B cell (primary cell): ENCODE data around the gene MYOZ2.

Experiments
- EZH2 ChIP-seq: IDR thresholded peaks from 2 replicates; pipeline ENCODE4 v1.6.1; 2012; ENCODE audit warnings: borderline replicate concordance, low read depth, mild to moderate bottlenecking, moderate library complexity, low read length; ENCODE audit not compliant: insufficient read depth, poor library complexity, severe bottlenecking
- TF ChIP-seq, protein P1 (sequence below): fragments of 200-600 bp; IDR thresholded peaks from one replicate; pipeline ENCODE4 v1.8.0; 2022; ENCODE audit warnings: antibody characterized with exemption, mild to moderate bottlenecking

GRCh38 chr4:119098306-119098705 is 37.3 kb upstream of the MYOZ2 start:
- TF ChIP-seq, protein P1, sequence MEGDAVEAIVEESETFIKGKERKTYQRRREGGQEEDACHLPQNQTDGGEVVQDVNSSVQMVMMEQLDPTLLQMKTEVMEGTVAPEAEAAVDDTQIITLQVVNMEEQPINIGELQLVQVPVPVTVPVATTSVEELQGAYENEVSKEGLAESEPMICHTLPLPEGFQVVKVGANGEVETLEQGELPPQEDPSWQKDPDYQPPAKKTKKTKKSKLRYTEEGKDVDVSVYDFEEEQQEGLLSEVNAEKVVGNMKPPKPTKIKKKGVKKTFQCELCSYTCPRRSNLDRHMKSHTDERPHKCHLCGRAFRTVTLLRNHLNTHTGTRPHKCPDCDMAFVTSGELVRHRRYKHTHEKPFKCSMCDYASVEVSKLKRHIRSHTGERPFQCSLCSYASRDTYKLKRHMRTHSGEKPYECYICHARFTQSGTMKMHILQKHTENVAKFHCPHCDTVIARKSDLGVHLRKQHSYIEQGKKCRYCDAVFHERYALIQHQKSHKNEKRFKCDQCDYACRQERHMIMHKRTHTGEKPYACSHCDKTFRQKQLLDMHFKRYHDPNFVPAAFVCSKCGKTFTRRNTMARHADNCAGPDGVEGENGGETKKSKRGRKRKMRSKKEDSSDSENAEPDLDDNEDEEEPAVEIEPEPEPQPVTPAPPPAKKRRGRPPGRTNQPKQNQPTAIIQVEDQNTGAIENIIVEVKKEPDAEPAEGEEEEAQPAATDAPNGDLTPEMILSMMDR, result no peak
- TF ChIP-seq EZH2, result no peak
